Measurements from ENCODE around the gene CALY. TPM values are rescaled to one million over a fixed set of nuclear protein-coding genes. Genes with fewer than 3 reads are reported as not detected.

The CALY gene
- total RNA-seq, 1 donor from 2014 or later = 4.7 TPM

DNA sequence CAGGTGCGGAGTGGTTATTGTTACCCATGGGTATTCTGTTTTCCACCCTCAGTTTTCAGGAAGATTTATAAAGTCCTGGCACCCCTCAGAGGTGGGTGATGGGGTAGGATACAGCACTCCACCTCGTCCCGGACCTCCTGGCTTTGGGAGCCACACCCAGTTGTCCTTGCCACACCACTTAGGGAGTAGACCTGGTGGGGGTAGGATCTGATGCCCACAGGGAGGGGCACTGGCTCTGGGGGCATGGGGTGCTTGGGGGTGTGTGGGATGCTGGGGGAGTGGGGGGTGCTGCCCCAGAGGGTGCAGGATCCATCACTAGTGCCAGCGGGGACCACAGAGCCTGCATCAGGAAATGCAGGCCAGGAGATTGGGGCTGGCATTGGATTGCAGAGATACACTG, 23.5 kb downstream of the CALY start:
- Histone ChIP-seq H3K27ac (no peak overlapping the region), H3K9me3 (no peaks in the 10 kb centered on the region), H3K4me3 (no peak overlapping the region), H3K27me3 (no peaks in the 10 kb centered on the region), H3K4me1 (peaks cover 6% of the 10 kb centered on the region), H3K36me3 (peaks cover 0 to 14% of the 10 kb centered on the region in 2 donors)
- intact Hi-C loops (cut with DNase I) = no loop called here
- TF ChIP-seq CTCF (IDR thresholded peaks at IDR 0.05) (no peak), POLR2A (IDR thresholded peaks at IDR 0.05) (no peak), POLR2AphosphoS5 (IDR thresholded peaks at IDR 0.05; ENCODE audit: insufficient read depth in 1 of 2, low read depth in 1 of 2) (no peak)
- DNase-seq (ENCODE audit: extremely low spot score in 2 of 2) = no peak

- no peaks in the 10 kb centered on the region for H3K27me3 ChIP-seq
- no peaks in the 10 kb centered on the region for H3K9me3 ChIP-seq
- peaks cover 0 to 14% of the 10 kb centered on the region in 2 donors for H3K36me3 ChIP-seq
- peaks cover 9% of the 10 kb centered on the region for H3K4me1 ChIP-seq
- no peak for DNase-seq (ENCODE audit: extremely low spot score in 2 of 2)
- H3K4me3 ChIP-seq = no peak overlapping the region
- H3K27ac ChIP-seq = no peak overlapping the region
- intact Hi-C loops (cut with DNase I) = no loop called here
- TF ChIP-seq CTCF (IDR thresholded peaks at IDR 0.05) (no peak), POLR2AphosphoS5 (IDR thresholded peaks at IDR 0.05; ENCODE audit: insufficient read depth in 1 of 2, low read depth in 1 of 2) (no peak), POLR2A (IDR thresholded peaks at IDR 0.05) (no peak)
Observed at GRCh38 chr10:133312769-133313145, 23.9 kb downstream of the CALY start.

DNA sequence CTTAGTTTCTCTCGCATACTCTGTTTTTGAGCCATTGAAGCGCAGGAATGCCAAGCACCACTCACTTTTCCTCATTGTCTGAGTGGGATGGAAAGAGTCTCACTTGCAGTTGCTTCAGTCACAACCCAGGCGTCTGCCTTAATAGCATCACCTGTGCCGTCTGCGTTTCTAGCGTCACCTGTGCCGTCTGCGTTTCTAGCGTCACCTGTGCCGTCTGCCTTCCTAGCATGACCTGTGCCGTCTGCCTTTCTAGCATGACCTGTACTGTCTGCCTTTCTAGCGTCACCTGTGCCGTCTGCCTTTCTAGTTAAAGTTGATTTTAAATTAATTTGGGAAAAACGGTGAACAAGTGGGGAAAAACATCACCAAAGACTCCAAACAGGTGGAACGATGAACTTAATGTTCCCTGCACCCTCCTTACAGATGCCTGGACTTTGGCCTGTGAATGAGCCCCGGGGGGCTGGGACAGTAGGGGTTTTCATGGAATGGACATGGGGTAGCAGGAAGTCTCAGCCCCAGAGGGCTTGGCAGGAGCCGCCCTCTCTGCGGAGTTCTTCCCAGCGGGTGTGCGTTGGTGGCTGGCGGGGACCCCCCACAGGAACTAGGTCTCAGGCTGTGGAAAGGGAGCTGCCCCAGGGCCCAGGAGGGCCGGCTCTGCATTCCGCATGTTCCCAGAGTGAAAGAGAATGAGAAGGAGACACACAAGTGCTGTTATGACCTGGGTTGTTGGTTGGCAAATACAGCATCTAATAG, 24.5 kb downstream of the CALY start:
- no peak for TF ChIP-seq CTCF (IDR thresholded peaks at IDR 0.05)
- no peak for TF ChIP-seq POLR2A (IDR thresholded peaks at IDR 0.05)
- no peak for TF ChIP-seq POLR2AphosphoS5 (IDR thresholded peaks at IDR 0.05; ENCODE audit: insufficient read depth in 1 of 2, low read depth in 1 of 2)
- no peak overlapping the region for H3K27ac ChIP-seq
- intact Hi-C loops (cut with DNase I) = no loop called here
- H3K36me3 ChIP-seq = peaks cover 0 to 14% of the 10 kb centered on the region in 2 donors
- DNase-seq (ENCODE audit: extremely low spot score in 2 of 2) = no peak
- no peaks in the 10 kb centered on the region for H3K27me3 ChIP-seq
- H3K4me1 ChIP-seq = peaks cover 15% of the 10 kb centered on the region
- H3K9me3 ChIP-seq = no peaks in the 10 kb centered on the region
- H3K4me3 ChIP-seq = no peak overlapping the region

- Histone ChIP-seq H3K27me3 (no peaks in the 10 kb centered on the region), H3K4me1 (peaks cover 21% of the 10 kb centered on the region), H3K27ac (no peak overlapping the region), H3K36me3 (peaks cover 0 to 14% of the 10 kb centered on the region in 2 donors), H3K4me3 (no peak overlapping the region), H3K9me3 (no peaks in the 10 kb centered on the region)
- intact Hi-C loops (cut with DNase I) = no loop called here
- no peak for DNase-seq (ENCODE audit: extremely low spot score in 2 of 2)
- TF ChIP-seq POLR2A (IDR thresholded peaks at IDR 0.05) (no peak), POLR2AphosphoS5 (IDR thresholded peaks at IDR 0.05; ENCODE audit: insufficient read depth in 1 of 2, low read depth in 1 of 2) (no peak), CTCF (IDR thresholded peaks at IDR 0.05) (no peak)
Observed at GRCh38 chr10:133311570-133311969, 25.1 kb downstream of the CALY start.

- Histone ChIP-seq H3K27ac (no peak overlapping the region), H3K4me3 (no peak overlapping the region), H3K36me3 (peaks cover 0 to 14% of the 10 kb centered on the region in 2 donors), H3K27me3 (no peaks in the 10 kb centered on the region), H3K9me3 (no peaks in the 10 kb centered on the region), H3K4me1 (peaks cover 28% of the 10 kb centered on the region)
- no peak for TF ChIP-seq CTCF (IDR thresholded peaks at IDR 0.05)
- TF ChIP-seq POLR2A (IDR thresholded peaks at IDR 0.05) = no peak
- TF ChIP-seq POLR2AphosphoS5 (IDR thresholded peaks at IDR 0.05; ENCODE audit: insufficient read depth in 1 of 2, low read depth in 1 of 2) = no peak
- DNase-seq (ENCODE audit: extremely low spot score in 2 of 2) = no peak
- intact Hi-C loops (cut with DNase I) = no loop called here
Observed at GRCh38 chr10:133310789-133311188, 25.9 kb downstream of the CALY start.

Measured in vagina (tissue), 2 donors.